Renal pelvis (tissue), 4 donors: Measurements from ENCODE around the gene KBTBD13. TPM values are rescaled to one million over a fixed set of nuclear protein-coding genes. Genes with fewer than 3 reads are reported as not detected.

Source experiments
- DNase-seq: peaks from one replicate; pipeline ENCODE4 v3.0.0-alpha.2; 2013
- polyA plus RNA-seq, 3 donors: library from polyadenylated mRNA; unstranded; fragments of 120-200 nt; gene quantifications; one replicate each; pipeline ENCODE4 v1.2.1, GENCODE V29; 2013; ENCODE audit not compliant: insufficient read length in 3 of 3

The KBTBD13 gene
- polyA plus RNA-seq, 3 donors: 0.07 to 0.09 TPM; not detected in 1

GRCh38 chr15:65110676-65111292 is 34.2 kb downstream of the KBTBD13 start:
- DNase-seq: no peak

GRCh38 chr15:65115086-65115485 is 38.5 kb downstream of the KBTBD13 start, which contains the start of gene UBAP1L:
Gene UBAP1L, minus strand, starts transcription at chr15:65115200. Its CDS starts 8,985 bp downstream, at chr15:65106215.
- no peak for DNase-seq

- DNase-seq: no peak
Measured at GRCh38 chr15:65115542-65115941, 39.0 kb downstream of the KBTBD13 start.

Other genes with a start within 250 kb of the KBTBD13 start
- 10 to 100 TPM; 18.1 to 21.3 (median 18.3) TPM for gene PLEKHO2, start 234.8 kb upstream of the KBTBD13 start, polyA plus RNA-seq
- gene ANKDD1A, start 164.8 kb upstream of the KBTBD13 start, polyA plus RNA-seq: 1 to 10 TPM; 5.1 to 10.0 (median 7.8) TPM
- 100 to 1,000 TPM; 103 to 115 (median 105) TPM for gene SPG21, start 86.8 kb upstream of the KBTBD13 start, polyA plus RNA-seq
- 10 to 100 TPM; 11.7 to 16.9 (median 15.8) TPM for gene MTFMT, start 47.1 kb upstream of the KBTBD13 start, polyA plus RNA-seq
- gene SLC51B, start 31.4 kb upstream of the KBTBD13 start, polyA plus RNA-seq: 10 to 100 TPM; 10.5 to 14.1 (median 13.3) TPM
- 1 to 10 TPM; 6.2 to 8.2 (median 7.2) TPM for gene RASL12, start 8.8 kb upstream of the KBTBD13 start, polyA plus RNA-seq
- gene UBAP1L, start 38.5 kb downstream of the KBTBD13 start, polyA plus RNA-seq: 1 to 10 TPM; 4.3 to 9.8 (median 8.7) TPM
- gene PDCD7, start 57.1 kb downstream of the KBTBD13 start, polyA plus RNA-seq: 10 to 100 TPM; 28.4 to 35.4 (median 28.6) TPM
- gene CLPX, start 108.6 kb downstream of the KBTBD13 start, polyA plus RNA-seq: 10 to 100 TPM; 62.2 to 78.9 (median 75.9) TPM
- gene CILP, start 134.7 kb downstream of the KBTBD13 start, polyA plus RNA-seq: 1 to 10 TPM; 3.2 to 4.4 (median 3.4) TPM
- gene PARP16, start 210.1 kb downstream of the KBTBD13 start, polyA plus RNA-seq: 10 to 100 TPM; 17.2 to 17.7 (median 17.4) TPM
- gene RNU5A-1, start 219.3 kb downstream of the KBTBD13 start, polyA plus RNA-seq: not detected
- not detected for gene RNU5B-1, start 227.9 kb downstream of the KBTBD13 start, polyA plus RNA-seq